Right lobe of liver (tissue), 4 donors: ENCODE results near the gene NUMA1.

Source experiments
- POLR2A ChIP-seq: fragments of 450-650 bp; IDR thresholded peaks from one replicate; pipeline ENCODE4 v1.6.1; 2017; ENCODE audit warnings: antibody characterized with exemption, mild to moderate bottlenecking
- TF ChIP-seq, protein P1 (sequence below), 4 donors: fragments of 200-600 bp in 3 of 4; fragments of 450-650 bp in 1 of 4; IDR thresholded peaks; one replicate each; pipeline versions ENCODE4 v1.5.1 to v1.8.0; 2016 to 2022; ENCODE audit warnings: antibody characterized with exemption in 4 of 4, mild to moderate bottlenecking in 2 of 4
- donor health status: DM: no; HTN: no; CAD: no.
- donor health status: DM: no; HTN: no; CAD: no.
- donor health status: DM: no; HTN: yes; CAD: no.

DNA sequence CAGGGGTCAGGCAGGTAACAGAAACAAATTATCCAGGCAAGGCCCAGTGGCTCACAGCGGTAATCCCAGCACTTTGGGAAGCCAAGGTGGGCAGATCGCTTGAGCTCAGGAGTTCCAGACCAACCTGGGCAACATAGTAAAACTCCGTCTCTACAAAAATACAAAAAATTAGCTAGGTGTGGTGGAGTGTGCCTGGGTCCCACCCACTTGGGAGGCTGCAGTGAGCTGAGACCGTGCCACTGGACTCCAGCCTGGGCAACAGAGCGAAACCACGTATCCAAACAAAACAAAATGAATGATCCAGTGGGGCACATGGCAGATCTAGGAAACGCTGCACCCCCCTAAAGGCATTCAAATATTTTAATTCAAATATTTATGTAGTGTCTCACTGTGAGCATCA, 9.9 kb downstream of the NUMA1 start:
- TF ChIP-seq POLR2A = no peak
- TF ChIP-seq, protein P1, sequence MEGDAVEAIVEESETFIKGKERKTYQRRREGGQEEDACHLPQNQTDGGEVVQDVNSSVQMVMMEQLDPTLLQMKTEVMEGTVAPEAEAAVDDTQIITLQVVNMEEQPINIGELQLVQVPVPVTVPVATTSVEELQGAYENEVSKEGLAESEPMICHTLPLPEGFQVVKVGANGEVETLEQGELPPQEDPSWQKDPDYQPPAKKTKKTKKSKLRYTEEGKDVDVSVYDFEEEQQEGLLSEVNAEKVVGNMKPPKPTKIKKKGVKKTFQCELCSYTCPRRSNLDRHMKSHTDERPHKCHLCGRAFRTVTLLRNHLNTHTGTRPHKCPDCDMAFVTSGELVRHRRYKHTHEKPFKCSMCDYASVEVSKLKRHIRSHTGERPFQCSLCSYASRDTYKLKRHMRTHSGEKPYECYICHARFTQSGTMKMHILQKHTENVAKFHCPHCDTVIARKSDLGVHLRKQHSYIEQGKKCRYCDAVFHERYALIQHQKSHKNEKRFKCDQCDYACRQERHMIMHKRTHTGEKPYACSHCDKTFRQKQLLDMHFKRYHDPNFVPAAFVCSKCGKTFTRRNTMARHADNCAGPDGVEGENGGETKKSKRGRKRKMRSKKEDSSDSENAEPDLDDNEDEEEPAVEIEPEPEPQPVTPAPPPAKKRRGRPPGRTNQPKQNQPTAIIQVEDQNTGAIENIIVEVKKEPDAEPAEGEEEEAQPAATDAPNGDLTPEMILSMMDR (IDR thresholded peaks at IDR 0.05) = no peak
